GM06990 (cell line): ENCODE measurements around the gene TTLL6.

Experiments
- DNase-seq: peaks from one replicate; pipeline ENCODE4 v3.0.0-alpha.2; 2011; ENCODE audit not compliant: insufficient read length; ENCODE audit errors: extremely low read depth
- H3K27me3 ChIP-seq: replicated peaks from 2 replicates; pipeline ENCODE4 v1.6.0; 2011; ENCODE audit warnings: low read length; ENCODE audit not compliant: control insufficient read depth, insufficient read depth
- H3K36me3 ChIP-seq: 2 replicates; pipeline ENCODE4 v1.5.1; 2011; ENCODE audit warnings: low read length; ENCODE audit not compliant: control insufficient read depth, insufficient read depth
- H3K4me3 ChIP-seq: replicated peaks from 2 replicates; pipeline ENCODE4 v1.5.1; 2011; ENCODE audit warnings: low read depth, mild to moderate bottlenecking, control low read depth, low read length
- CTCF ChIP-seq: IDR thresholded peaks from 2 replicates; pipeline ENCODE4 v1.5.1; 2011; ENCODE audit warnings: low read length, control low read depth, mild to moderate bottlenecking, inconsistent platforms; ENCODE audit not compliant: insufficient read depth, poor library complexity, severe bottlenecking

Gene TTLL6

GRCh38 chr17:48754500-48755261 lies 62.3 kb downstream of the TTLL6 start:
- DNase-seq, result no peak
- Histone ChIP-seq H3K4me3 (no peak overlapping the region), H3K36me3 (no peaks in the 10 kb centered on the region), H3K27me3 (peaks cover 11% of the 10 kb centered on the region)
- no peak for TF ChIP-seq CTCF

GRCh38 chr17:48753794-48754499 lies 63.1 kb downstream of the TTLL6 start:
- no peak for TF ChIP-seq CTCF
- Histone ChIP-seq H3K27me3 (peaks cover 11% of the 10 kb centered on the region), H3K36me3 (no peaks in the 10 kb centered on the region), H3K4me3 (no peak overlapping the region)
- no peak for DNase-seq

- H3K27me3 ChIP-seq, result peaks cover 11% of the 10 kb centered on the region
- no peaks in the 10 kb centered on the region for H3K36me3 ChIP-seq
- no peak for TF ChIP-seq CTCF
- no peak overlapping the region for H3K4me3 ChIP-seq
- DNase-seq, result no peak
These were observed 64.4 kb downstream of the TTLL6 start for GRCh38 chr17:48752399-48753288.

- H3K27me3 ChIP-seq, result peaks cover 7% of the 10 kb centered on the region
- TF ChIP-seq CTCF, result no peak
- no peak for DNase-seq
These were observed 65.2 kb downstream of the TTLL6 start for GRCh38 chr17:48751733-48752398.

GRCh38 chr17:48751172-48751571 lies 65.9 kb downstream of the TTLL6 start:
- no peaks in the 10 kb centered on the region for H3K36me3 ChIP-seq
- no peak for TF ChIP-seq CTCF
- peaks cover 6% of the 10 kb centered on the region for H3K27me3 ChIP-seq
- no peak overlapping the region for H3K4me3 ChIP-seq
- DNase-seq, result no peak

More at GRCh38 chr17:48751733-48752398, 65.2 kb downstream of the TTLL6 start:
- no peaks in the 10 kb centered on the region for H3K36me3 ChIP-seq
- H3K4me3 ChIP-seq, result no peak overlapping the region
